ENCODE data around the gene SCYL1.
"Not testable (repeated sequence)": the region's sequence is repeated elsewhere in the genome, so short reads cannot be mapped to it uniquely, and the experiment has no call there.

Gene SCYL1

DNA sequence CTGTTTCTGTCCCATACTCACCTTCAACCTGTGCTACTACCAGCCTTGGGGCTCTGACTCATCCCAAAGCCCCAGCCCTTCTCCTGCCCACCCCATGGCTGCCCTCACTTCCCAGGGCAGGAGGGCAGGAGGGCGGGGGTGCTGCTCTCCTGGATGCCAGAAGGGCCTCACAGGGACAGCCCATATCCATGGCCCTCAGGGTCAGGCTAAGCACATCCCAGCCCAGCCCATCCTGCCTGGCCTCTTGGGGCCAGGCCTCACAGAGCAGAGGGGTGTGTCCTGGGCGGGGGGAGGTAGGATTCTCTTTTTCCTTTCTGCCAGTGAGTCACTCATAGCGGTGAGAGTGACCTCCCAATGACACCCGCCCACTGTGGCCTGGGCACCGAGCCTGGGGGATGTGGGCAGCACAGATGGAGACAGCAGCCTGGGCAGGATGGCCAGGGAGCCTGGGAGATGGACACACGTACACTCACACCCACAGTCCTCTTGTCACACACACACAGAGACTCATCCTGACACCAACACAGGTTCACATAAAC is 30.9 kb downstream of the SCYL1 start:
- DNase-seq, result no peak

DNA sequence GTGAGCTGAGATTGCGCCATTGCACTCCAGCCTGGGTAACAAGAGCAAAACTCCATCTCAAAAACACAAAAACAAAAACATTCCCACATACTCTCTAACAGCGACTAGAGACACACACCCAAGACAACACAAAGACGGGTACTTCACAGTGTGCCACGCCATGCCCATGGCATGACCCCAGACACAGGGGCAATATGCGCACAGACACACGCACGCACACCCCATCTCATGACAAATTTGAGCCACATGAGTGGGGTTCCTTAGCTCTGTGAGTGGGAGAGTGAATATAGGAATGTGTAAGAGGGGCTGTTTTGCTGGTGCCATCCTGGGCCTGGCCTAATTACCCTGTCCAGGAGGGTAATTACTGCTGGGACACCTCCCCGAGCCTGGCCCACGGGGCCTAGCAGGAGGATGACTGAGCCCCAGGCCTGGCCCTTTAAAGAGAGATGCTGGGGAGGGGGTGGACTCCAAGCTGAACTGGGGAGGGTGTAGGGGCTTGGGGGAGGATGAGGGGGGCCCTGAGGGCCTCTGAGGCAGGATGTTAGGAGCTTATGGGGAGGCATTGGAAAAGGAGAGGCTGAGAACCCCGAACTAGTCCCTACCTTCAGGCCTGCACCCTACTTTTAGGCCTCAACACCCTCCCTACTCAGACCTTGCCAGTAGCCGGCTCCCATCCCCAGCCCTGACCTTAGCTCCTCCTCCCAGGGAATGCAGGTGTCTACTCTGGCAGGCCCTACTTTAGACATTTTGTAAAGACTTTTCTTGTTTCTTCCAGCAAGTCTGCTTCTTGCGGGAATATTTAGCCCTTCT is 31.8 kb downstream of the SCYL1 start:
- no peak for DNase-seq

DNA sequence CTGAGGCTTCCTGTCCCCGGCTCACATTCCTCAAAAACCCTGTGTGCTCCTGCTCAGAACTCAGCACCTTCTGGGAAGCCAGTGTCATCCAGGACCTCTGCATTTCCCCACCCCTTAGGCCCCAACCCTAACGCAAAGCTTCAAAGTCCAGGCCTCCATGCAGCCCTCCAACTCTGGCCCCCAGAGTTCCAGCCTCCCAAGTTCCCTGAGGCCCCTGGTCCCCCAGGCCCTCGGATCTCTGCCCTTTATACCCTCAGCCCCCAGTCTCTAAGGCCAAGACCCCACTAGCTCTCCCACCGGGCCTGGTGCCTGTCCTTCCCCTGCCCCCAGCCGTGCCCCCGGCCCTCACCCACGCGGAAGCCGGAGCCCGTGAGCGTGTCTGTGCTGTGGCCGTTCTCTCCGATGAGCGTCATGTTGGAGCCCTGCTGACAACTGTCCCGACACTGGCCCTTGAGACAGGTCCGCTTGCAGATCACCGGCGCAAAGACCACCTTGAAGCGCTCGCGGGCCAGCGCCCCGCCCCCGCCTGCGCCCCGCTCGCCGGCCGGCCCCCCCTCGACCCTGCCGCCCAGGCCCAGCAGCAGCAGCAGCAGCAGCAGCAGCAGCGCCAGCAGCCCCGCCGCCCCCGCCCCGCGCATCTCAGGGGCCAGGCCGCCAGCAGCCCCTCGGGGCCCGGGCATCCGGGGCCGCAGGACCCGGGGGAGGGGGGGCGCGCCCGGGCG is 32.6 kb downstream of the SCYL1 start:
- DNase-seq, result no peak

DNA sequence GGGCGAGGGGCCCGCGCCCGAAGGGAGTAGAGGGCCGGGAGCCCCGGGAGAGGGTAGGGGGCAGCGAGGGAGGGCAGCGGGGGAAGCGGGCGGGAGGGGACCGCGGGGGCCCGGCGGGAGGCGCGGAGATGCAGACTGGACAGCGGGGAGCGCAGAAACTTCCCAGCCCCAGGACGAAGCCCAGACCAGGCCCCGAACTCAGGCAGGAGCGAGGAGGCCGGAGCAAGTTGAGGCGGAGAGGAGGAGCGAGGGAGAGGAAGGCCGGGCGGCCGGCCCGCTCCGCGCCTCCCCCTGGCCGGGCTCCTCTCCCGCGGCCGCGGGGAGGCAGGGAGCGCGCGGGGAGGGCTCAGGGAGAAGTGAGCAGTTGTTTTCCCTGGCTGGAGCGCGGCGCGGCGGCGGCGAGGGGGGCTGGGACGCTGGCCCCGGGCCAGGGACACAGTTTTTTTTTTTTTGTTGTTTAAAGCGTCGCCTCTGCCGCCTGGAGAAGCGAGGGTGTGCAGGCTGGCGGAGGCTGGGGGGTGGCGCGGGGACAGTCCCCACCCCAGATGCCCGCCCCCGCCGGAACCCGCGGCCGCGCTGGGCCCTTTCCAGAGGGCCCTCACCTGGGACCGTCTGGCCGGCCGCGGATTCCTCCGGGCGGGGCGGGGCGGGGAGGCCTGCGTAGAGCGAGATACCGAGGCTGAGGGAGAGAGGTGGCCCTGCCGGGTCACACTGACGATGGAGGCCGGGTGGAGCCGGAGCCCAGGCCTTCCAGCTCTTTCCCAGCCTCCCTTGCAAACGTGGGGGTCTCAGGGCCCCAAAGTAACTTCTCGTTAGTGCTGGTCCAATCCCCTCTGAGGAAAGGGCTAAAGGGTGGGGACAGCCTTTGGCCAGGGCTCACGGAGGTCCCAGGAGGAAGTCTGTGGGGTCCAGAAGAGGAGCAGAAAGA is 33.4 kb downstream of the SCYL1 start, which contains the start of gene LTBP3:
Gene LTBP3 (minus strand): TSS at position 358 of the 928 bp plus-strand sequence. CDS start 400 bp downstream, outside the sequence.
- peak in 1 of 2 experiments; percentile 25 for DNase-seq

DNA sequence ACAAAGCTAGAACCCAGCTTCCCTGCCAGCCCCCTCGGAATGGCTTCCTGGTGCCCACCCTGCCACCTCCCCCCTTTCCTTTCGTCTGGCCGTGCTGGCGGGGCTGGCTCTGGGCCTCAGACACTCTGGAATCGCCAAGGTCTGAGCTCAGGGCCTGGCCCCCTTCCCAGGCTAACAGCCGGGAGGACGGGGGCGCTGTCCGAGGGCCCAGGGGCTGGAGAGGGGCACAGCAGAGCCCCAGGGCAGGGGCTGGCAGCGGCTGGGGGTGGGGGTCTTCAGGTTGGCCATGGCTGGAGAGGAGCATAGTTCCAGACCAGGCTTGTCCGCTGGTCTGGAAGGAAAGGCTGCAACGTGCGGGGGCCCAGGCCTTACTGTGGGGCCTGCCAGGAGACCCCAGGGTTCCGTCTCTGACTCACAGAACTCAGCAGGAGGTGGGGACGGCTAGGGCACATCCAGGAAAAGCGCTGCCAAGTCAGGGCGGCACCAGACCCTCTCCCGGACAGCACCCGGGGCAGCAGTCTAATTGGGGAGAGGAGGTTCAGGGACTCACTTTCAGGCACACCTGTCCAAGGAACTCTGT is 34.1 kb downstream of the SCYL1 start:
- no peak for DNase-seq

DNA sequence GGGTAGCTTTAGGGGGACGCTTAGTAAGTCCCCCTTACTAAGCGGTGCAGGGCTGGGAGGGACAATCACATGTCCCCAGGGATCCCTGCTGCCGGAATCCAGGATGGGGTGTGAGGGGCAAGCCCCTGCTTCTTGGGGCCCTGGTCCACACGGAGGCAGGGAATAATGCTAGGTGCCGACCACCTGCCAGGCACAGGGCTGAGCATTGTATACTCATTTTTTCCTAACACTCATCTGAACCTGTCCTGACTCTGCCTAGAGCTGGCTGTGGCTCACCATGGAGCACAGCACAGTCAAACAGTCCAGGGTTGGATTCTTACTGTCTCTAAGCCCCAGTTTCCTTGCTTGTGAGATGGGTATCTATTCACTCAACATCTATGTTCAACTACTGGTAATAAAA is 34.7 kb downstream of the SCYL1 start:
- no peak for DNase-seq

DNA sequence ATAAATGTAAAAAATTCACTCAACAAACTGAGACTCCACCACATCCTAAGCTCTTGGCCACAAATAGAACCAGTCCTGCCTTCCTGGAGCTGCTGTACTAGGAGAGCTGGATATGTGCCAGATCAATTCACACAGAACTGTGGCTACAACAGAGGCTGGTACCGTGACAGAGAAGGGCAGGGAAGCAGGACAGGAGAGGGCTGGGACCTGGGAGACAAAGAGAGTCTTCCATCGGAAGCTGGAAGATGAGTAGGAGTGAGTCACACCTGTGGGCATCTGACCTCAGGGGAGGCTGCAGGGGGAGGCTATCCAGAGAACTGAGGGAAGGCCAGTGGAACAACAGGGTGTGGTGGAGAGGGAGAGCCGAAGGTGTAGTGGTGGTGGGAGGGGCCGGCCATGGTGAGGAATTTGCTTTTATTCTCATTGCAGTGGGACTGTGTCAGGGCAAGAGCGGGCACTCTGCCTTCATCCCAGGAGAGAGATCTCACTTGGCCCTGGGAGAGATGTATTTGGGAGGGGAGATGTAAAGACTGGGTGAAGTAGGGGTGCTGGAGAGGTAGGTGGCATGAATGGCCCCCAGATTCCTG is 35.2 kb downstream of the SCYL1 start:
- DNase-seq, result no peak

DNA sequence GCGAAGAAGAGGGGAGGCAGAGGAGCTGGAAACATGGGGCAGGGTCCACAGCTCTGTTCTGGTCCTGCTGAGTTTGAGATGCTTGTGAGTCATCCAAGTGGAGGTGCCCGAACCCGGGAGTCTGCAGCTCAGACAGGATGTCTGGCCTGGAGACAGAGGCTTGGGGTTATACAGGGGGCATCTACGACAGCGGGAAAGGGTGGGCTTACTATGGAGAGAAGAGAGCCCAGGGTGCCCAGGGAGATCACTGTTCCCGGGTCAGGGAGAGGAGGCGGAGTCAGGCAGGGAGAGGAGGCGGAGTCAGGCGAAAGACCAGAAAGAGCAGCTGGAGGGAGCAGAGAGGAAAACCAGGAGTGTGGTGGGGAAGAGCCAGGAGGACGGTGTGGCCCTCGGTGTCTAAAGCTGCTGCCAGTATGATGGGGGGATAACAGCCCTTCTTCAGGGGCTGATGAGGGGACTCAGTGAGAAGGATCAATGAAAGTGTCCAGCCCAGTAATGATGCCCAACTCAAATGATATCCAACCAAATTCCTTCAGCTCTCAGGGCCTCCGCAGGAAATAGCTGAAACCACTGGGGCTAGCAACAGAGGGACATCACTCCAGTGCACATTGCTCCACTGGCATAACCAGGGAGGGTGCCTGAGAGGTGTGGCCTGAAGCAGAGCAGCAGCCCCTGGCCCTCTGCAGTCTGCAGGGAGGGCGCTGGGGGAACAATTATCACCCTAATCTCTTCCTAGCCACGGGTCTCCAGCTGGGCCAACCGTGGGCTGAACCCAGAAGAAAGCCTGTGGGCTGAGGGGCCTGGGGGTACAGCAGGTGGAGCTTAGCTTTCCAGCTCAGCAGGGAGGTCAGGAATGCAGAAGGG is 35.9 kb downstream of the SCYL1 start:
- no peak for DNase-seq

DNA sequence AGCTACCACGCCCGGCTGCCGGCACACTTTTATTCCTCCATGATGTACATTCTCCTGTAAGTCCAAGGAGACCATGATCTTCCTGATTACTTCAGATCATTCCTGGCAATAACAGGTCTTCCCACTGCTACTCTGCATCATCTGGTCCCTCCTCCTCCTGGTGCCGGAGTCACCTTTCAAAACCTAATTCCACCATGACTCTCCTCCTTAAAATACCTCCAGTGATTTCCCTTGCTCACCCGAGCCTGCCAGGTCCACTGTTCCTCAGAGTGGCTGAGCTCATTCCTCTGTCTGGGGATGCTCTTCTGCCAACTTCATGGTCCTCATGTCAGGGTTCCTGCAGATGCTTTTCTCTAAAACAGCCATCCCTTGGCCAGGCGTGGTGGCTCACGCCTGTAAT is 37.1 kb downstream of the SCYL1 start:
- no peak for DNase-seq

DNA sequence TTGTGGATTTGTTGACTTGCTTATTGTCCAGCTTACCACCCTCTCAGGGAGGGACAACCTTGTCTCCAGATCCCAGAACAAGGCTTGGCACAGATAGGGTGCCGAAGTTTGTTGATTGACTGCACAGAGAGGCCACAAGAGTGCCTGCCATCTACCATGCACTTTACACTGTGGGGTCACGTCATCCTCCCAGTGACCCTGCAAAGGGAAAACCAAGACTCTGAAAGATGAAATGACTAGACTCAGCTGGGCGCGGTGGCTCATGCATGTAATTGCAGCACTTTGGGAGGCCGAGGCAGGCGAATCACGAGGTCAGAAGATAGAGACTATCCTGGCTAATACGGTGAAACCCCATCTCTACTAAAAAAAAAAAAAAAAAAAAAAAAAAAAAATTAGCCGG is 37.9 kb downstream of the SCYL1 start:
- DNase-seq, result no peak

DNA sequence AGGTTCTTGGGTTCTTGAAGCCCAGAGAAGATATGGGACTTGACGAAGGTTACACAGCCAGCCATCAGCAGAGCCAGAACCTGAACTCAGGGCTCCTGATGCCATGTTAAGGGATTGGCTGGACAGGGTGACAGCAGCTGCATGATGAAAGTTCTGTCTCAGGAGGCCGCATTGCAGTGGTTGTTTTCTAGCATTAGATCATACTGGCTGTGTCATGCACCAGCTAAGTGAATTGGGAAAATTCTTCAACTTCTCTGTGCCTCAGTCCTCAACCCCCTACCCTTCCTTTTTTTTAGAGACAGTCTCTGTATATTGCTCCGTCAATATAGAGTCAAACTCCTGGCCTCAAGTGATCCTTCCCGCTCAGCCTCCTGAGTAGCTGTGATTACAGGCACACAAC is 38.7 kb downstream of the SCYL1 start:
- no peak for DNase-seq

DNA sequence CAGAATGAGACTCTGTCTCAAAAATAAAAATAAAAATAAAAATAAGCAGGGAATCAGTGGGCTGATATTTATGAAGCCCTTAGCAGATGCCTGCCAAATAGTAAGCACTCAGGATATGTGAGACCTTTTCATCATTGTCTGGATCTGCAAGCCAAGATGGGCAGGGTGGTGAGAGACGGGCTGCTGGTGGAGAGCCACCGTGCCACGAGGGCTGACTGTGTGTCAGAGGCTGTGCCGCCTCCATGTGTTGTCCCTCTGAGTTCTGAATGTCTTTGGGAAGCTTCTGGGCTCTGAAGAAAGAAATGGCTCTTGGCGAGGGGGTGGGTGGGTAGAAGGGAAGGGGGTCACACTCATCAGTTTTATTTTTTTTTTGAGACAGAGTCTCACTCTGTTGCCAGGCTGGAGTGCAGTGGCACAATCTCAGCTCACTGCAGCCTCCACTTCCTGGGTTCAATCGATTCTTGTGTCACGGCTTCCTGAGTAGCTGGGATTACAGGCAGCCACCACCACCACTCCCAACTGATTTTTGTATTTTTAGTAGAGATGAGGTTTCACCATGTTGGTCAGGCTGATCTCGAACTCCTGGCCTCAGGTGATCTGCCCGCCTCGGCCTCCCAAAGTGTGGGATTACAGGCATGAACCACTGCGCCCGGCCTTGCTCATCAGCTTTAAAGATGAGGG is 40.1 kb downstream of the SCYL1 start:
- not testable (repeated sequence) for DNase-seq

DNA sequence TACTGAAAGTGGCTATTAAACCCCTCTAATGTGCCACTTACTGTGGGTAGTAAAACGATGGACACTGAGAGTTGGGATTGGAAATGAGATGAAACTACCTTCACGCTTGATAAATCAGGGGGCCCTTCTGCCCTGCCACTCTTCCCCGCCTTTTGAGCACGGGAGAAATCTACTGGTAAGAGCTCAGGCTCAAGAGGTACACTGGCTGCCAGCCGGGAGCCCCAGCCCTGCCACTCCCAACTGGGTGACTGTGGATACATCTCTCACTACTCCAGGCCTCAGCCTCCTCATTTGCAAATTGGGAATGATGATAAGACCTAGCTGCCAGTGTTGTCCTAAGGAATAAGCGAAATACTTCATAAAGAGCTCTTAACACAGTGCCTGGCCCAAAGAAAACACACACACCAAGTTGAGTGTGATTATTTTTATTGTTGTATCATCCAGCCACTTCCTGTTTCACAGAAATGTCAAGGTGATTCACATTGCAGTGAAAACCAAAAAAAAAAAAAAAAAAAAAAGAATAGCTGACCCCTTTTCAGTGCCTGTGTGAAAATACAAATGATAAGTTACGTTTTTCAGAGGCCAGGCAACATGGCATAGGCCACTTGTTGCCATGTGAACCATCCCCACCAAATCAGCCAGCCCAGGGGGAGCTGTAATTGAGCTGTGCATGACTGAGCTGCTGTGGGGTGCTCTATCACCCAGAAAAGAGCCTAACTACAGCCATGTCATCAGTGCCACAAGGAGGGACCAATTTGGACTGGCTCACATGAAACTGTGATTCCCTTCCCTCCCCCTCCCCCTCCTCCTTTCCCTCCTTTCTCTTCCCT is 41.0 kb downstream of the SCYL1 start:
- no peak for DNase-seq

DNA sequence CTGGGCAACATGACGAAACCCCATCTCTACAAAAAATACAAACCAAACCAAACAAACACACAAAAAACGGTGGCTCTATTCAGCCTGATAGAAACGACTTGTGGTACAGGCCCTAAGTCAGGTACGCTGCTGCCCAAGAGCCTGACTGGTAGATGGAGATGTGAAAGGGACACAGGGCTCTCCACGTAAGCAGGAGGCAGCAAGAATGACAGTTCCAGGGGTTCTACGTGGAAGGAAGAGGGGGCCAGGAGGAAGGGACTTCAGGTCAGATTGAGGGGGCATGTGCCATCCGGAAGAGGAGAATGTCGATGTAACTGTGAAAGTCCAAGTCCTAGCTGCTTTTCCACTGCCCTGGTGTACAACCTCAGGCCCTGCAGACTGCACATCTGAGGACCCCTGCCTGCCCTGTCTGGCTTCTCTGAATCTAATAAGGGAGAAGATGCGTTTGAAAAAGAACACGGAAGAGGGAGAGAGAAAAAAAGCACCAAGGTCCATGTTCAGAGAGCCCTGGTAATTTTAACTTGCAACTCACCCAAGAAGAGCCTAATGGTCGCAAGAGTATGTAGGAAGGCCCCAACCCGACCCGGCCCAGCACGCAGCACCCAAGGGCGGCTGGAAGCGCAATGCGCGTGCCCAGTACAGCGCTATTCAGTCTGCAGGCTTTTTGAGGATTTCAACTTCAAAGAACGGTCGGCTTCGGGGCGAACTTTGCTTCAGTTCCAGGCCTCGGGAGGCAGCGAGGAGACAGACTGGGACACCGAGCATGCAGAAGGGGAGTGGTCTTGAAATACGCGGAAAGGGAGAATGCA is 44.5 kb downstream of the SCYL1 start:
- no peak for DNase-seq

DNA sequence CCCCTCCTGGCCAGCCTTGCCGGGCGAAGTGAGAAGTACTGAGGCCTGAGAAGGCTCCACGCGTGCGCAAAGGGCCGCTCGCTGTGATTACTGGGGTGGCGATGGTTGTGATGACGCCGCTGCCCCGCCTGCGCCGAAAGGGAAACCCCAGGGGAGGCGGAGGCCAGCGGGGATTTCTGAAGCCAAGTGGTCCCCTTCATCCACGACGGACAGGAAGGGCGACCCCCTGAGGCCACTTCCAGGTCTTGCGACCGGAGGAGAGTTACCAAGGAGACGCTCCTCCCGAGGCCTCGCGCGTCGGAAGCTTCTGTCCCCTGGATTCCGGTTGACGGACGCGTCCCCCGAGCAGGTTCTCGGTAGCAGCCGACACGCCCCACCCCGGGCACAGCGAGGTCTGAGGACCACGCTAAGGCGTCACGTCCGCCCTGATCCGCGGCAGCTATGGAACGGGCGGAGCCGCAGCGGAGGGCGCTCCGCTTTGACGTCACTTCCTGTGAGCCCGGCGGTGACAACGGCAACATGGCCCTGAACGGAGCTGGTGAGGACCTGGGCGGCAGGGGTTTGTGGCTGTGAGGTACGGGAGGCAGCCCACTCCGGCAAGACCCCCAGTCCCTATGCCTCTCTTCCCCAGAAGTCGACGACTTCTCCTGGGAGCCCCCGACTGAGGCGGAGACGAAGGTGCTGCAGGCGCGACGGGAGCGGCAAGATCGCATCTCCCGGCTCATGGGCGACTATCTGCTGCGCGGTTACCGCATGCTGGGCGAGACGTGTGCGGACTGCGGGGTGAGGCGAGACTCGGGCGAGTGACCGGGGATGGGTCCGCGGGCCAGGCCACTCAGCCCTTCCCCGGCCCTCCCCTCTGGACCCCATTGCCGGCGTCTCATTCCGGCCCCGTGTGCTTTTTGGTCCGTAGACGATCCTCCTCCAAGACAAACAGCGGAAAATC is 45.4 kb downstream of the SCYL1 start, which contains the start of gene ZNRD2:
Gene ZNRD2 (plus strand): TSS at position 505 of the 946 bp plus-strand sequence. CDS start 15 bp downstream, at position 520.
- peak; percentile 97 to 98 for DNase-seq

DNA sequence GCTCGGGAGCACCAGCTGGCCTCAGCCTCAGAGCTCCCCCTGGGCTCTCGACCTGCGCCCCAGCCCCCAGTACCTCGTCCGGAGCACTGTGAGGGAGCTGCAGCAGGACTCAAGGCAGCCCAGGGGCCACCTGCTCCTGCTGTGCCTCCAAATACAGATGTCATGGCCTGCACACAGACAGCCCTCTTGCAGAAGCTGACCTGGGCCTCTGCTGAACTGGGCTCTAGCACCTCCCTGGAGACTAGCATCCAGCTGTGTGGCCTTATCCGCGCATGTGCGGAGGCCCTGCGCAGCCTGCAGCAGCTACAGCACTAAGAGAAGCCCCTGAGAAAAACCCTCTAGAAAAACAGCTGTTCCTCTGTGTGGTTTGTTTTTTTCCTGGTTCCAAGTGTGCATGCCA is 46.5 kb downstream of the SCYL1 start:
- DNase-seq, result no peak

DNA sequence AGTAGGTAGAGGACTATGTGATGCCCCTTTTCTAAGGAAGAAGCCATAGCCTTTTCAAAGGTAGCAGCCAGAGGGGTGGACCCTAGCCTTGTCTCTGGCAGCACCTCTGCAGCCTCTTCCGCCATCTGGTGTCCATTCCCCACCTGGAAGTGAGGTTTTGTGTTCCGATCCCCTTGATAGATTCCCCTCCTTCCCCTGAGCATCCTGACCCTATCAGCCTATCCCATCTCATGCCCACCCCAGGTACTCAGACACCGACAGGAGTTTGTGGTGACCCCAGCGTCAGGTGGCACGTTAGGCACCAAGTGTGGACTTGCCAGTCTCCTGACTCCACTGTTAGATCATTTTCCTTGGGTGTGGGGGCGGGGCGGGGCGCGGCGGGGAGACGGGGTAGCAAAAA is 47.1 kb downstream of the SCYL1 start:
- no peak for DNase-seq
